ENCODE results near the gene JAK2.

JAK2 gene

DNA sequence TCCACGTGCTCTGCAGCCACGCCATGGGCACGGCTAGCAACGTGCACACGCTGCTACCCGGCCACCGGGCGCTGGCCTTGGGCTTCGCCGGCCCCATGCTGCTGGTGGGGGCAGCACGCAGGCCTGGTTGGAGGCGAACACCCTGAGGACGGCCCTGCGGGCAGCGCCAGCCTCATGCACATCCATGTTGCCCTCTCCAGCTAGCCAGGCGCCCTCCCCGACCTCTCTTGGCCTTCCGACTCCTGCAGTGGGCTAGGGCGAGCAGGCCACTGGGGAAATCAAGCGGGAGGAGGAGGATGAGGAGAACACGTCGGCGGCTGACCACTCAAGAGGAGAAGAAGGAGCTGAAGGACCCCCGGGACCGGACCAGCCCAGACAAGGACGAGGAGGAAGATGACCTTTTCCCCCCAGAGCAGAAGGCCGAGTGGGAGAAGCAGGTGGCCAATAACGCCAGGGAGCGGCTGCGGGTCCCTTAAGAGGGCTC is 127.1 kb downstream of the JAK2 start:
- no peak for DNase-seq (ENCODE audit: low spot score)
- TF ChIP-seq, protein P1, sequence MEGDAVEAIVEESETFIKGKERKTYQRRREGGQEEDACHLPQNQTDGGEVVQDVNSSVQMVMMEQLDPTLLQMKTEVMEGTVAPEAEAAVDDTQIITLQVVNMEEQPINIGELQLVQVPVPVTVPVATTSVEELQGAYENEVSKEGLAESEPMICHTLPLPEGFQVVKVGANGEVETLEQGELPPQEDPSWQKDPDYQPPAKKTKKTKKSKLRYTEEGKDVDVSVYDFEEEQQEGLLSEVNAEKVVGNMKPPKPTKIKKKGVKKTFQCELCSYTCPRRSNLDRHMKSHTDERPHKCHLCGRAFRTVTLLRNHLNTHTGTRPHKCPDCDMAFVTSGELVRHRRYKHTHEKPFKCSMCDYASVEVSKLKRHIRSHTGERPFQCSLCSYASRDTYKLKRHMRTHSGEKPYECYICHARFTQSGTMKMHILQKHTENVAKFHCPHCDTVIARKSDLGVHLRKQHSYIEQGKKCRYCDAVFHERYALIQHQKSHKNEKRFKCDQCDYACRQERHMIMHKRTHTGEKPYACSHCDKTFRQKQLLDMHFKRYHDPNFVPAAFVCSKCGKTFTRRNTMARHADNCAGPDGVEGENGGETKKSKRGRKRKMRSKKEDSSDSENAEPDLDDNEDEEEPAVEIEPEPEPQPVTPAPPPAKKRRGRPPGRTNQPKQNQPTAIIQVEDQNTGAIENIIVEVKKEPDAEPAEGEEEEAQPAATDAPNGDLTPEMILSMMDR (IDR thresholded peaks at IDR 0.05; ENCODE audit: extremely low read depth, missing control alignments): no peak

DNA sequence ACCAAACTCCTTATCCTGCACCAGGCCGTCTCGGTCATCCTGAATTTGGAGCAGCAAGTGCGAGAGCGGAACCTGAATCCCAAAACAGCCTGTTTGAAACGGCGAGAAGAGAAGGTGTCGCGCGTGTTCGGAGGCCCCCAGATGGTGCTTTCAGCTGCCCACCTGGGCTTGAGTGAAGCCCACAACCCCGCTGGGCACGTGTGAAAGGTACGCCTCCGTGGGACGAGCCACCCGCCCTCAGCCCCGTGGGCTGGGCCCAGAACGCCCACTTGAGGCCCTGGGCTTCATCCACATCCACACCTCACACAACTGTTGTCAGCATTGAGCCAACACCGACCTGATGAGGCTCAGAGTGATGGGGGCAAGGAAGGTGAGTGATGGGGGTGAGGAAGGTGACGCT is 127.6 kb downstream of the JAK2 start:
- TF ChIP-seq, protein P1 (IDR thresholded peaks at IDR 0.05; ENCODE audit: extremely low read depth, missing control alignments): no peak
- DNase-seq (ENCODE audit: low spot score): no peak

DNA sequence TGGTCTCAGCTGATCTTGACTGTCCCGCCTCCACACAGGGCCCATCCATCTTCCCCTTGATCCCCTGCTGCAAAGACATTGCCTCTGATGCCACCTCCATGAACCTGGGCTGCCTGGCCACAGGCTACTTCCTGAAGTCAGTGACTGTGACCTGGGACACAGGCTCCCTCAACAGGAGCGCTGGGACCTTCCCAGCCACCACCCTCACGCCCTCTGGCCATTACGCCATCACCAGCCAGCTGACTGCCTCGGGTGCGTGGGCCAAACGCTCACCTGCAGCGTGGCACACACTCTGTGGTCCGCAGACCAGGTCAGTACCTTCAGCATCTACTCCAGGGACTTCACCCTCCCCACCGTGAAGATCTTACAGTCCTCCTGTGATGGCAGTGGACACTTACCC is 128.5 kb downstream of the JAK2 start:
- DNase-seq (ENCODE audit: low spot score): peak; percentile 10
- TF ChIP-seq, protein P1 (IDR thresholded peaks at IDR 0.05; ENCODE audit: extremely low read depth, missing control alignments): no peak

DNA sequence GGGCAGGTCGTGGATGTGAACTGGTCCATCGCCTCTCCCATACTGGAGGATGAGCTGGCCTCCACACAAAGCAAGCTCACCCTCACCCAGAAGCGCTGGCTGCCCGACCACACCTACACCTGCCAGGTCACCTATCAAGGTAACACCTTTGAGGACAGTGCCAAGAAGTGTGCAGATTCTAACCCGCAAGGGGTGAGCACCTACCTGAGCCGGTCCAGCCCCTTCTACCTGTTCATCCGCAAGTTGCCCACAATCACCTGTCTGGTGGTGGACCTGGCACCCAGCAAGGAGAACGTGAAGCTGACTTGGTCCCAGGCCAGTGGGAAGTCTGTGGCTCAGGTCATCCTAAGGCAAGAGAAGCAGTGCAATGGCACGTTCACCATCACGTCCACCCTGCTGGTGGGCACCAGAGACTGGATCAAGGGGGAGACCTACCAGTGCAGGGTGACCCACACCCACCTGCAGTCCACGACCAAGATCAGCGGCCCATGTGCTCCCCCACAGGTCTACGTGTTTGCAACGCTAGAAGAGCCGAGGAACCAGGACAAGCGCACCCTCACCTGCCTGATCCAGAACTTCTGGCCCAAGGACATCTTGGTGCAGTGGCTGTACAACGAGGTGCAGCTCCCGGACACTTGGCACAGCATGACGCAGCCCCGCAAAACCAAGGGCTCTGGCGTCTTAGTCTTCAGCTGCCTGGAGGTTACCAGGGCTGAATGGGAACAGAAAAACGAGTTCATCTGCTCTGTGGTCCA is 129.1 kb downstream of the JAK2 start:
- TF ChIP-seq, protein P1 (IDR thresholded peaks at IDR 0.05; ENCODE audit: extremely low read depth, missing control alignments): no peak
- DNase-seq (ENCODE audit: low spot score): no peak

DNA sequence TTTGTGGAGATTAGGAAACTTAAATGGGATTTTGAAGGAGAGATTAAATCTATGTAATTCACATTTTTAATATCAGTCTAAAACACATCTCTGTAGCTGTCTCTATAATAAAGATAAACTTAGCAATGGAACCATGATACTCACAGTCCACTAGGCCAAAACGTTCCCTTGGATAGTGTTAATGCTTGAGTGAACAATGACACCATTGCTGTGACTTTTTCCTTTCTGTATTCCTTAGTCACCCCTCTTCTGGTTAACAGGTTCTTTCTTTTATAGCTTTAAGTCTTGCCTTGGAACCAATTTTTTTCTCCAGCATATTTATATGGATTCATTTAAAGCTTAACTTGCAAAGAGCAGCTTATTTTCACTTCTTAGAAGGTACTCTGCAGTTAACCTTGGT is 137.0 kb downstream of the JAK2 start:
- TF ChIP-seq, protein P1 (IDR thresholded peaks at IDR 0.05; ENCODE audit: extremely low read depth, missing control alignments): no peak
- no peak for DNase-seq (ENCODE audit: low spot score)

DNA sequence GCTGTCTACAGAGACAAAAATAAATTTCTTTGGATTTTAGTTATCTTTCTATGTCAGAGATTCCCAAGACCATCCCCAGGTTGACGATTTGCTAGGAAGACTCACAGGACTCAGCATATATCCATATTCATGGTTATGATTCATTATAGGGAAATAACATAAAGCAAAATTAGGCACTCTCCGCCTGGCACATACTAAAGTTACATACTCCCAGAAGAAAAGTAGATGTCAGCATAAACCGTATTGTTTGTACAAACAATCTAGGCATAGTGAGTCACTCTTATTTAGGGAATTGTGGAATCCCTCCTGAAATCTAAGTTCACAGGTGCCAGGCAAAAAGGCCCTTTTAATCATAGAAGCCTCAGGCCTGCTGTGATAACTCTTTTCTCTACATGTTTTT is 137.4 kb downstream of the JAK2 start:
- DNase-seq (ENCODE audit: low spot score): no peak
- TF ChIP-seq, protein P1 (IDR thresholded peaks at IDR 0.05; ENCODE audit: extremely low read depth, missing control alignments): no peak

DNA sequence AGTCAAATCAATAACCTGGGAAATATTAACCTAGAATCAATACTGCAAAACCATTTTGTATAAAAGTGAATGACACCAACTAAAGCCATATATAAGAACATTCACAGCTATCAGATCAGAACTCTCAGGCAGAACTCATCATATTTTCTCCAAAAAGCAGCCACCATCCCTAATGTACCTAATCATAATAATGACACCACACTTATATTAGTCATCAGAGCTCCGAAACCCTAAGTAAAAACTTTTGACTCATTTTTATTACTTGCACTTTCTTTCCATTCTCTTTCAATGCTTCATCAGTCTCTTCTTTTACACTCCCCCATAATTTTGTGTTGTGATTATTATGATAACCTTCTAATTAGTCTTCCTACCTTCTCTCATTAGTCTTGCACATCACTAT is 155.1 kb downstream of the JAK2 start:
- TF ChIP-seq, protein P1 (IDR thresholded peaks at IDR 0.05; ENCODE audit: extremely low read depth, missing control alignments): no peak
- no peak for DNase-seq (ENCODE audit: low spot score)
